Parathyroid adenoma (tissue), 2 donors: ENCODE measurements around the gene TBATA.

Experiments
- H2AFZ ChIP-seq: fragments of 300-600 bp; sonication (generic); one replicate; pipeline ENCODE4 v1.7.0; 2017; ENCODE audit warnings: antibody characterized with exemption, mild to moderate bottlenecking
- H3K27ac ChIP-seq: fragments of 300-600 bp; sonication (generic); one replicate; pipeline ENCODE4 v1.7.0; 2017
- H3K27me3 ChIP-seq: fragments of 300-600 bp; sonication (generic); one replicate; pipeline ENCODE4 v1.7.0; 2017; ENCODE audit warnings: low read length; ENCODE audit not compliant: control insufficient read depth, insufficient read depth
- H3K36me3 ChIP-seq: fragments of 300-600 bp; sonication (generic); one replicate; pipeline ENCODE4 v1.7.0; 2017; ENCODE audit warnings: low read length; ENCODE audit not compliant: control insufficient read depth, insufficient read depth
- H3K4me1 ChIP-seq: fragments of 300-600 bp; sonication (generic); one replicate; pipeline ENCODE4 v1.7.0; 2017; ENCODE audit warnings: control low read depth
- H3K4me2 ChIP-seq: fragments of 300-600 bp; sonication (generic); one replicate; pipeline ENCODE4 v1.7.0; 2017; ENCODE audit warnings: low read length
- H3K4me3 ChIP-seq: fragments of 300-600 bp; sonication (generic); one replicate; pipeline ENCODE4 v1.7.0; 2017; ENCODE audit warnings: low read depth, low read length
- H3K79me2 ChIP-seq: fragments of 300-600 bp; sonication (generic); one replicate; pipeline ENCODE4 v1.7.0; 2017; ENCODE audit warnings: control low read depth
- H3K9ac ChIP-seq: fragments of 300-600 bp; sonication (generic); one replicate; pipeline ENCODE4 v1.7.0; 2017; ENCODE audit warnings: mild to moderate bottlenecking
- H3K9me3 ChIP-seq: fragments of 300-600 bp; sonication (generic); one replicate; pipeline ENCODE4 v1.7.0; 2017; ENCODE audit warnings: low read length; ENCODE audit not compliant: control insufficient read depth
- TF ChIP-seq, protein P1 (sequence below): fragments of 300-600 bp; sonication (generic); IDR thresholded peaks from one replicate; pipeline ENCODE4 v1.7.0; 2017; ENCODE audit warnings: antibody characterized with exemption, mild to moderate bottlenecking
- donor health status: primary hyperparathyroidism.

Gene TBATA

GRCh38 chr10:70777063-70777875 lies 7.9 kb downstream of the TBATA start:
- H3K27ac ChIP-seq, result no peak overlapping the region
- H3K27me3 ChIP-seq, result no peaks in the 10 kb centered on the region
- H3K4me1 ChIP-seq, result no peaks in the 10 kb centered on the region
- no peaks in the 10 kb centered on the region for H3K9me3 ChIP-seq
- no peak overlapping the region for H2AFZ ChIP-seq
- no peak overlapping the region for H3K9ac ChIP-seq
- no peak overlapping the region for H3K4me2 ChIP-seq
- TF ChIP-seq, protein P1, sequence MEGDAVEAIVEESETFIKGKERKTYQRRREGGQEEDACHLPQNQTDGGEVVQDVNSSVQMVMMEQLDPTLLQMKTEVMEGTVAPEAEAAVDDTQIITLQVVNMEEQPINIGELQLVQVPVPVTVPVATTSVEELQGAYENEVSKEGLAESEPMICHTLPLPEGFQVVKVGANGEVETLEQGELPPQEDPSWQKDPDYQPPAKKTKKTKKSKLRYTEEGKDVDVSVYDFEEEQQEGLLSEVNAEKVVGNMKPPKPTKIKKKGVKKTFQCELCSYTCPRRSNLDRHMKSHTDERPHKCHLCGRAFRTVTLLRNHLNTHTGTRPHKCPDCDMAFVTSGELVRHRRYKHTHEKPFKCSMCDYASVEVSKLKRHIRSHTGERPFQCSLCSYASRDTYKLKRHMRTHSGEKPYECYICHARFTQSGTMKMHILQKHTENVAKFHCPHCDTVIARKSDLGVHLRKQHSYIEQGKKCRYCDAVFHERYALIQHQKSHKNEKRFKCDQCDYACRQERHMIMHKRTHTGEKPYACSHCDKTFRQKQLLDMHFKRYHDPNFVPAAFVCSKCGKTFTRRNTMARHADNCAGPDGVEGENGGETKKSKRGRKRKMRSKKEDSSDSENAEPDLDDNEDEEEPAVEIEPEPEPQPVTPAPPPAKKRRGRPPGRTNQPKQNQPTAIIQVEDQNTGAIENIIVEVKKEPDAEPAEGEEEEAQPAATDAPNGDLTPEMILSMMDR, result no peak
- no peak overlapping the region for H3K4me3 ChIP-seq
- H3K79me2 ChIP-seq, result no peaks in the 10 kb centered on the region
- H3K36me3 ChIP-seq, result no peaks in the 10 kb centered on the region

DNA sequence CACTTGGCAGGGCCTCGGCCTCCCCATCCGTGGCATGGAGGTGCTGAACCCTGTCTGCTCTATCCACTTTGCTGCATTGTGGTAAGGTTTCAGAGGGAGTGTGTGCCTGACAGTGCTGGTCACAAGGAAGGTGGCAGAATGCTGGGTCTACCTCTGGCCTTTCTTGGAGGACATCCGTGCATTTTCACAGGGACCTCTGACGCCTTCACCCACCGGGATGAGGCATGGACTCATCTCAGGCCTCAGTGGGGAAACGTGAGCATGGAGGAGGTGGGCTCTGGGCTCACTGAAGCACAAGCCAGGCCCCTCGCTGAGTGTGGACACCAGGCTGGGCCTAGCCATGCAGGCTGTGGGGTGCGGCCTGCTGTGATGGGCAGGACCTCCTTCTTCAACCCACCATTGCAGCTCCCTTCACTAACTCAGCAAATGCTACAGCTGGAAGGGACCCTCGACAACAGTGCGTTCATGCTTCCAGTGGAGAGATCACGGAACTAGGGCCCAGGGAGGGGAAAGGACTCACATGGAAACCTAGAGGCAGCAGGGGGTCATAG lies 8.6 kb downstream of the TBATA start:
- no peaks in the 10 kb centered on the region for H3K9me3 ChIP-seq
- no peaks in the 10 kb centered on the region for H3K27me3 ChIP-seq
- H3K4me2 ChIP-seq, result no peak overlapping the region
- no peak overlapping the region for H3K4me3 ChIP-seq
- no peaks in the 10 kb centered on the region for H3K79me2 ChIP-seq
- H2AFZ ChIP-seq, result no peak overlapping the region
- H3K36me3 ChIP-seq, result no peaks in the 10 kb centered on the region
- H3K27ac ChIP-seq, result no peak overlapping the region
- no peak overlapping the region for H3K9ac ChIP-seq
- no peaks in the 10 kb centered on the region for H3K4me1 ChIP-seq
- TF ChIP-seq, protein P1, result no peak

- Histone ChIP-seq H3K9me3 (no peaks in the 10 kb centered on the region), H3K36me3 (no peaks in the 10 kb centered on the region), H3K79me2 (no peaks in the 10 kb centered on the region), H2AFZ (no peak overlapping the region), H3K4me1 (no peaks in the 10 kb centered on the region), H3K27me3 (no peaks in the 10 kb centered on the region), H3K4me3 (no peak overlapping the region), H3K4me2 (no peak overlapping the region), H3K27ac (no peak overlapping the region), H3K9ac (no peak overlapping the region)
- TF ChIP-seq, protein P1, result no peak
Observed at GRCh38 chr10:70775679-70776454, 9.3 kb downstream of the TBATA start.

- TF ChIP-seq, protein P1, result no peak
- H2AFZ ChIP-seq, result no peak overlapping the region
- no peaks in the 10 kb centered on the region for H3K4me1 ChIP-seq
- no peak overlapping the region for H3K4me3 ChIP-seq
- no peak overlapping the region for H3K27ac ChIP-seq
- H3K79me2 ChIP-seq, result no peaks in the 10 kb centered on the region
- H3K36me3 ChIP-seq, result no peaks in the 10 kb centered on the region
- no peaks in the 10 kb centered on the region for H3K27me3 ChIP-seq
- H3K9me3 ChIP-seq, result no peaks in the 10 kb centered on the region
- no peak overlapping the region for H3K9ac ChIP-seq
- H3K4me2 ChIP-seq, result no peak overlapping the region
Observed at GRCh38 chr10:70774810-70775678, 10.1 kb downstream of the TBATA start.
